Activated naive CD4-positive, alpha-beta T cell treated with anti-CD3 and anti-CD28 coated beads, Interleukin-2, amount 50 U/mL, for 24 hours (primary cell): ENCODE results near the gene DLEU7.

Source experiments
- H3K27ac Mint-ChIP-seq: one replicate; pipeline ENCODE4 v1.8.0; 2021; ENCODE audit warnings: mild to moderate bottlenecking, mixed read lengths
- H3K27me3 Mint-ChIP-seq: one replicate; pipeline ENCODE4 v1.8.0; 2021; ENCODE audit warnings: mixed read lengths
- H3K36me3 Mint-ChIP-seq: one replicate; pipeline ENCODE4 v1.8.0; 2021; ENCODE audit warnings: mixed read lengths
- H3K4me1 Mint-ChIP-seq: one replicate; pipeline ENCODE4 v1.8.0; 2021; ENCODE audit warnings: mixed read lengths
- H3K4me3 Mint-ChIP-seq: one replicate; pipeline ENCODE4 v1.8.0; 2021; ENCODE audit warnings: mild to moderate bottlenecking, mixed read lengths
- H3K9me3 Mint-ChIP-seq: one replicate; pipeline ENCODE4 v1.8.0; 2021; ENCODE audit warnings: mixed read lengths

Gene DLEU7

GRCh38 chr13:50843257-50844083, at the start of gene DLEU7:
DLEU7 (minus strand) TSS chr13:50843692; CDS start chr13:50843646, 46 bp downstream.
- no peak within 1 kb of the TSS for H3K27ac Mint-ChIP-seq
- H3K4me1 Mint-ChIP-seq, result peaks cover 14% of the 10 kb centered on the region
- H3K4me3 Mint-ChIP-seq, result peak within 1 kb of the TSS; percentile 49
- peaks cover 2% of the 10 kb centered on the region for H3K36me3 Mint-ChIP-seq
- H3K27me3 Mint-ChIP-seq, result peaks cover 9% of the 10 kb centered on the region
- H3K9me3 Mint-ChIP-seq, result no peaks in the 10 kb centered on the region

GRCh38 chr13:50892210-50892944, 48.9 kb upstream of the DLEU7 start:
- Mint-ChIP-seq H3K9me3 (no peaks in the 10 kb centered on the region), H3K27me3 (no peaks in the 10 kb centered on the region), H3K4me1 (peaks cover 46% of the 10 kb centered on the region), H3K36me3 (peaks cover 5% of the 10 kb centered on the region), H3K4me3 (peak overlapping the region; percentile 83), H3K27ac (peak overlapping the region; percentile 96)

- peaks cover 46% of the 10 kb centered on the region for H3K4me1 Mint-ChIP-seq
- H3K9me3 Mint-ChIP-seq, result no peaks in the 10 kb centered on the region
- H3K36me3 Mint-ChIP-seq, result peaks cover 5% of the 10 kb centered on the region
- peak overlapping the region; percentile 26 for H3K4me3 Mint-ChIP-seq
- peak overlapping the region; percentile 69 for H3K27ac Mint-ChIP-seq
- no peaks in the 10 kb centered on the region for H3K27me3 Mint-ChIP-seq
Measured at GRCh38 chr13:50891206-50891605, 47.7 kb upstream of the DLEU7 start.

GRCh38 chr13:50889317-50889716, 45.8 kb upstream of the DLEU7 start:
- no peaks in the 10 kb centered on the region for H3K9me3 Mint-ChIP-seq
- peaks cover 2% of the 10 kb centered on the region for H3K36me3 Mint-ChIP-seq
- no peaks in the 10 kb centered on the region for H3K27me3 Mint-ChIP-seq
- no peak overlapping the region for H3K27ac Mint-ChIP-seq
- H3K4me3 Mint-ChIP-seq, result no peak overlapping the region
- H3K4me1 Mint-ChIP-seq, result peaks cover 40% of the 10 kb centered on the region

GRCh38 chr13:50888362-50888761, 44.9 kb upstream of the DLEU7 start:
- H3K36me3 Mint-ChIP-seq, result no peaks in the 10 kb centered on the region
- no peak overlapping the region for H3K4me3 Mint-ChIP-seq
- no peak overlapping the region for H3K27ac Mint-ChIP-seq
- H3K9me3 Mint-ChIP-seq, result no peaks in the 10 kb centered on the region
- H3K4me1 Mint-ChIP-seq, result peaks cover 31% of the 10 kb centered on the region
- H3K27me3 Mint-ChIP-seq, result no peaks in the 10 kb centered on the region

- H3K27me3 Mint-ChIP-seq, result no peaks in the 10 kb centered on the region
- H3K4me1 Mint-ChIP-seq, result peaks cover 19% of the 10 kb centered on the region
- no peak overlapping the region for H3K4me3 Mint-ChIP-seq
- H3K9me3 Mint-ChIP-seq, result no peaks in the 10 kb centered on the region
- no peak overlapping the region for H3K27ac Mint-ChIP-seq
- H3K36me3 Mint-ChIP-seq, result peaks cover 3% of the 10 kb centered on the region
Measured at GRCh38 chr13:50887151-50887550, 43.7 kb upstream of the DLEU7 start.

GRCh38 chr13:50884265-50884664, 40.8 kb upstream of the DLEU7 start:
- no peak overlapping the region for H3K4me3 Mint-ChIP-seq
- no peaks in the 10 kb centered on the region for H3K9me3 Mint-ChIP-seq
- H3K27me3 Mint-ChIP-seq, result no peaks in the 10 kb centered on the region
- peaks cover 3% of the 10 kb centered on the region for H3K36me3 Mint-ChIP-seq
- no peaks in the 10 kb centered on the region for H3K4me1 Mint-ChIP-seq
- H3K27ac Mint-ChIP-seq, result no peak overlapping the region

- Mint-ChIP-seq H3K27me3 (no peaks in the 10 kb centered on the region), H3K4me3 (no peak overlapping the region), H3K36me3 (peaks cover 3% of the 10 kb centered on the region), H3K9me3 (no peaks in the 10 kb centered on the region), H3K4me1 (no peaks in the 10 kb centered on the region), H3K27ac (no peak overlapping the region)
Measured at GRCh38 chr13:50883728-50884127, 40.2 kb upstream of the DLEU7 start.

- Mint-ChIP-seq H3K27me3 (no peaks in the 10 kb centered on the region), H3K4me3 (no peak overlapping the region), H3K27ac (no peak overlapping the region), H3K9me3 (no peaks in the 10 kb centered on the region), H3K4me1 (no peaks in the 10 kb centered on the region), H3K36me3 (peaks cover 3% of the 10 kb centered on the region)
Measured at GRCh38 chr13:50882816-50883435, 39.4 kb upstream of the DLEU7 start.

GRCh38 chr13:50873991-50874390, 30.5 kb upstream of the DLEU7 start:
- Mint-ChIP-seq H3K36me3 (no peaks in the 10 kb centered on the region), H3K4me3 (no peak overlapping the region), H3K4me1 (no peaks in the 10 kb centered on the region), H3K9me3 (no peaks in the 10 kb centered on the region), H3K27ac (no peak overlapping the region), H3K27me3 (no peaks in the 10 kb centered on the region)

- H3K9me3 Mint-ChIP-seq, result no peaks in the 10 kb centered on the region
- H3K27me3 Mint-ChIP-seq, result no peaks in the 10 kb centered on the region
- no peaks in the 10 kb centered on the region for H3K36me3 Mint-ChIP-seq
- no peak overlapping the region for H3K4me3 Mint-ChIP-seq
- H3K27ac Mint-ChIP-seq, result no peak overlapping the region
- no peaks in the 10 kb centered on the region for H3K4me1 Mint-ChIP-seq
Measured at GRCh38 chr13:50873467-50873866, 30.0 kb upstream of the DLEU7 start.

- no peak overlapping the region for H3K4me3 Mint-ChIP-seq
- no peaks in the 10 kb centered on the region for H3K4me1 Mint-ChIP-seq
- no peak overlapping the region for H3K27ac Mint-ChIP-seq
- no peaks in the 10 kb centered on the region for H3K9me3 Mint-ChIP-seq
- no peaks in the 10 kb centered on the region for H3K36me3 Mint-ChIP-seq
- H3K27me3 Mint-ChIP-seq, result no peaks in the 10 kb centered on the region
Measured at GRCh38 chr13:50871405-50871804, 27.9 kb upstream of the DLEU7 start.

GRCh38 chr13:50867637-50867945, 24.1 kb upstream of the DLEU7 start:
- H3K4me1 Mint-ChIP-seq, result no peaks in the 10 kb centered on the region
- no peak overlapping the region for H3K27ac Mint-ChIP-seq
- no peaks in the 10 kb centered on the region for H3K27me3 Mint-ChIP-seq
- H3K4me3 Mint-ChIP-seq, result no peak overlapping the region
- H3K9me3 Mint-ChIP-seq, result no peaks in the 10 kb centered on the region
- no peaks in the 10 kb centered on the region for H3K36me3 Mint-ChIP-seq

GRCh38 chr13:50866817-50867636, 23.5 kb upstream of the DLEU7 start:
- Mint-ChIP-seq H3K36me3 (no peaks in the 10 kb centered on the region), H3K4me1 (no peaks in the 10 kb centered on the region), H3K27me3 (no peaks in the 10 kb centered on the region), H3K9me3 (no peaks in the 10 kb centered on the region), H3K27ac (no peak overlapping the region), H3K4me3 (no peak overlapping the region)

- Mint-ChIP-seq H3K4me1 (no peaks in the 10 kb centered on the region), H3K4me3 (no peak overlapping the region), H3K27ac (no peak overlapping the region), H3K27me3 (no peaks in the 10 kb centered on the region), H3K9me3 (peaks cover 5% of the 10 kb centered on the region), H3K36me3 (no peaks in the 10 kb centered on the region)
Measured at GRCh38 chr13:50864492-50864891, 21.0 kb upstream of the DLEU7 start.
